ENCODE results near the gene LINGO1. TPM values are rescaled to one million over a fixed set of nuclear protein-coding genes. Genes with fewer than 3 reads are reported as not detected.

Gene LINGO1
- total RNA-seq, 2 donors from 2014 or later, result 7.9 to 19.7 TPM

GRCh38 chr15:77637851-77638692, 5.4 kb upstream of the LINGO1 start:
- H3K4me3 Mint-ChIP-seq, result no peak overlapping the region
- 81 to 84% methylated on average over 9 to 10 of the region's 10 CpGs for WGBS, 2 experiments (ENCODE audit: insufficient coverage in 1 of 2, insufficient read length in 1 of 2)
- H3K9ac ChIP-seq (ENCODE audit: extremely low read depth, low read length, poor library complexity, severe bottlenecking), result no peak overlapping the region

GRCh38 chr15:77636209-77636608, 3.5 kb upstream of the LINGO1 start:
- H3K36me3 Mint-ChIP-seq (ENCODE audit: low read depth), result no peaks in the 10 kb centered on the region
- Histone ChIP-seq H3K4me1 (ENCODE audit: control insufficient read depth, insufficient read depth, low read length) (peaks cover 6% of the 10 kb centered on the region), H3K27me3 (ENCODE audit: control insufficient read depth, insufficient read depth, low read length, poor library complexity, severe bottlenecking) (peaks cover 31% of the 10 kb centered on the region), H3K4me3 (ENCODE audit: low read length) (no peak overlapping the region), H3K9me3 (ENCODE audit: control insufficient read depth, low read length) (no peaks in the 10 kb centered on the region), H3K36me3 (ENCODE audit: control insufficient read depth, insufficient read depth, low read length) (no peaks in the 10 kb centered on the region), H3K9ac (ENCODE audit: extremely low read depth, low read length, poor library complexity, severe bottlenecking) (no peak overlapping the region), H3K27ac (ENCODE audit: low read depth, low read length) (no peak overlapping the region)
- no peak for DNase-seq
- WGBS, 2 experiments (ENCODE audit: insufficient coverage in 1 of 2, insufficient read length in 1 of 2), result 86 to 88% methylated on average over 5 of the region's 5 CpGs
- H3K4me1 Mint-ChIP-seq, result peaks cover 19% of the 10 kb centered on the region
- no peak overlapping the region for H3K27ac Mint-ChIP-seq
- peaks cover 26% of the 10 kb centered on the region for H3K27me3 Mint-ChIP-seq (ENCODE audit: insufficient read depth)
- H3K9me3 Mint-ChIP-seq, result no peaks in the 10 kb centered on the region
- H3K4me3 Mint-ChIP-seq, result no peak overlapping the region
- no peak for TF ChIP-seq CTCF (conservative IDR thresholded peaks at IDR 0.05)

More at GRCh38 chr15:77637851-77638692, 5.4 kb upstream of the LINGO1 start:
- Mint-ChIP-seq H3K27me3 (ENCODE audit: insufficient read depth) (peaks cover 22% of the 10 kb centered on the region), H3K9me3 (no peaks in the 10 kb centered on the region), H3K36me3 (ENCODE audit: low read depth) (no peaks in the 10 kb centered on the region), H3K4me1 (peaks cover 25% of the 10 kb centered on the region), H3K27ac (no peak overlapping the region)
- H3K4me3 ChIP-seq (ENCODE audit: low read length), result no peak overlapping the region
- peaks cover 6% of the 10 kb centered on the region for H3K4me1 ChIP-seq (ENCODE audit: control insufficient read depth, insufficient read depth, low read length)
- DNase-seq, result no peak
- peaks cover 21% of the 10 kb centered on the region for H3K27me3 ChIP-seq (ENCODE audit: control insufficient read depth, insufficient read depth, low read length, poor library complexity, severe bottlenecking)
- H3K9me3 ChIP-seq (ENCODE audit: control insufficient read depth, low read length), result no peaks in the 10 kb centered on the region
- H3K36me3 ChIP-seq (ENCODE audit: control insufficient read depth, insufficient read depth, low read length), result no peaks in the 10 kb centered on the region
- TF ChIP-seq CTCF (conservative IDR thresholded peaks at IDR 0.05), result no peak
- no peak overlapping the region for H3K27ac ChIP-seq (ENCODE audit: low read depth, low read length)

GRCh38 chr15:77634266-77634962, 1.7 kb upstream of the LINGO1 start:
- H3K27ac Mint-ChIP-seq, result peak overlapping the region; percentile 88
- H3K27me3 Mint-ChIP-seq (ENCODE audit: insufficient read depth), result peaks cover 40% of the 10 kb centered on the region
- Histone ChIP-seq H3K27me3 (ENCODE audit: control insufficient read depth, insufficient read depth, low read length, poor library complexity, severe bottlenecking) (peaks cover 48% of the 10 kb centered on the region), H3K4me1 (ENCODE audit: control insufficient read depth, insufficient read depth, low read length) (peaks cover 6% of the 10 kb centered on the region), H3K36me3 (ENCODE audit: control insufficient read depth, insufficient read depth, low read length) (no peaks in the 10 kb centered on the region), H3K9ac (ENCODE audit: extremely low read depth, low read length, poor library complexity, severe bottlenecking) (no peak overlapping the region), H3K4me3 (ENCODE audit: low read length) (no peak overlapping the region), H3K27ac (ENCODE audit: low read depth, low read length) (no peak overlapping the region), H3K9me3 (ENCODE audit: control insufficient read depth, low read length) (no peaks in the 10 kb centered on the region)
- peaks cover 33% of the 10 kb centered on the region for H3K4me1 Mint-ChIP-seq
- TF ChIP-seq CTCF (conservative IDR thresholded peaks at IDR 0.05), result peak; percentile 89
- no peaks in the 10 kb centered on the region for H3K9me3 Mint-ChIP-seq
- peak overlapping the region; percentile 57 for H3K4me3 Mint-ChIP-seq
- 4 to 10% methylated on average over 7 to 33 of the region's 34 CpGs for WGBS, 2 experiments (ENCODE audit: insufficient coverage in 1 of 2, insufficient read length in 1 of 2)
- no peaks in the 10 kb centered on the region for H3K36me3 Mint-ChIP-seq (ENCODE audit: low read depth)
- DNase-seq, result peak; percentile 98

Data from endodermal cell (in vitro differentiated cells).